Measurements from ENCODE around the gene TNFAIP8L3. TPM values are rescaled to one million over a fixed set of nuclear protein-coding genes. Genes with fewer than 3 reads are reported as not detected.

Gene TNFAIP8L3
- polyA plus RNA-seq, 2 of the 4 experiments (the other 2 are of a cell fraction) = 0.26 to 1.8 TPM

- ChIA-PET POLR2A (no interaction called here), CTCF (interaction anchor here (1.5 to 1.8 kb wide), 2 partner anchors 17 to 115 kb away, joined by 4 to 6 read pairs; no protein-coding TSS in a partner anchor)
- FAIRE-seq (no peak), ATAC-seq (no peak), DNase-seq (ENCODE audit: low read depth in 1 of 2, low spot score in 1 of 2) (no peak)
- TF ChIP-seq, protein P1, sequence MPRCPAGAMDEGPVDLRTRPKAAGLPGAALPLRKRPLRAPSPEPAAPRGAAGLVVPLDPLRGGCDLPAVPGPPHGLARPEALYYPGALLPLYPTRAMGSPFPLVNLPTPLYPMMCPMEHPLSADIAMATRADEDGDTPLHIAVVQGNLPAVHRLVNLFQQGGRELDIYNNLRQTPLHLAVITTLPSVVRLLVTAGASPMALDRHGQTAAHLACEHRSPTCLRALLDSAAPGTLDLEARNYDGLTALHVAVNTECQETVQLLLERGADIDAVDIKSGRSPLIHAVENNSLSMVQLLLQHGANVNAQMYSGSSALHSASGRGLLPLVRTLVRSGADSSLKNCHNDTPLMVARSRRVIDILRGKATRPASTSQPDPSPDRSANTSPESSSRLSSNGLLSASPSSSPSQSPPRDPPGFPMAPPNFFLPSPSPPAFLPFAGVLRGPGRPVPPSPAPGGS (IDR thresholded peaks at IDR 0.05) = no peak
- TF ChIP-seq EHMT2 (IDR thresholded peaks at IDR 0.05; ENCODE audit: low read depth) (no peak), EP300 (IDR thresholded peaks at IDR 0.05) (no peak), POLR2A (IDR thresholded peaks at IDR 0.05; ENCODE audit: low read length) (no peak), MAZ (IDR thresholded peaks at IDR 0.05; ENCODE audit: borderline replicate concordance, low read depth, low read length) (no peak), ZFP36 (IDR thresholded peaks at IDR 0.05; ENCODE audit: borderline replicate concordance, partially characterized antibody) (no peak), MAFK (IDR thresholded peaks at IDR 0.05; ENCODE audit: partially characterized antibody) (no peak), KDM5A (IDR thresholded peaks at IDR 0.05) (no peak), RNF2 (IDR thresholded peaks at IDR 0.05; ENCODE audit: borderline replicate concordance, low read depth) (no peak), POLR2AphosphoS2 (conservative IDR thresholded peaks at IDR 0.05; ENCODE audit: low read length) (no peak)
- H3K27ac ChIP-seq = no peak overlapping the region
- H3K4me1 ChIP-seq = peaks cover 15% of the 10 kb centered on the region
- WGBS (ENCODE audit: missing lambda C conversion rate) = 61% methylated on average over 2 of the region's 2 CpGs
- H3K4me2 ChIP-seq = no peak overlapping the region
- no peaks in the 10 kb centered on the region for H3K9me3 ChIP-seq
- H3K4me3 ChIP-seq = no peak overlapping the region
Measured at GRCh38 chr15:51049081-51049480, 45.6 kb downstream of the TNFAIP8L3 start.

DNA sequence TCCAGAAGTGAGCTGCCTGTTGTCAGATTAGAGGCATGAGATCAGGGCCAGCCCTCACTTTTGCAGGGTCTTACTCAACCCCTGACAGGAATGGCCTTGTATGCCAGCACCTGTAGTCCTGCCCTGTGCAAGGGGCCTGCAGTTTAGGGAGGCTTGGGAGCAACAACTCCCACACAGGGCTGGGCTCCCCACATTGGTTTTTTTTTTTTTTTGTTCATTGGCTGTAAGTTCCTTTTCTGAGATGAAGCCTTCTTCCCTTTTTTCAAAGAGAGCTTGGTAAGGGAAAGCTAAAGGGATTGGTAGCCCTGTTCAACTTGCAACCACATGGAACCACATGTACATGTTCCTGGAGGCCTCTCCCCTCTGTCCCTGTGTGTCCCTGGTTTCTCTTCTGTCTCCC is 46.4 kb downstream of the TNFAIP8L3 start:
- Histone ChIP-seq H3K4me2 (no peak overlapping the region), H3K4me1 (peaks cover 15% of the 10 kb centered on the region), H3K4me3 (no peak overlapping the region), H3K9me3 (no peaks in the 10 kb centered on the region), H3K27ac (no peak overlapping the region)
- DNase-seq (ENCODE audit: low read depth in 1 of 2, low spot score in 1 of 2) = no peak
- POLR2A ChIA-PET = no interaction called here
- TF ChIP-seq HEYL (CRISPR knock-in tag; IDR thresholded peaks at IDR 0.05) (no peak), KDM5A (IDR thresholded peaks at IDR 0.05) (no peak), FOSL2 (IDR thresholded peaks at IDR 0.05) (no peak), FOSL2 (CRISPR knock-in tag; IDR thresholded peaks at IDR 0.05) (no peak), ZNF302 (CRISPR knock-in tag; IDR thresholded peaks at IDR 0.05) (no peak), CBX8 (IDR thresholded peaks at IDR 0.05) (no peak), HDAC2 (IDR thresholded peaks at IDR 0.05) (no peak), MYC (IDR thresholded peaks at IDR 0.05; ENCODE audit: borderline replicate concordance, low read length) (no peak), RARB (CRISPR knock-in tag; IDR thresholded peaks at IDR 0.05) (no peak), RNF2 (IDR thresholded peaks at IDR 0.05; ENCODE audit: borderline replicate concordance, low read depth) (no peak), JUNB (IDR thresholded peaks at IDR 0.05) (no peak), POLR2A (IDR thresholded peaks at IDR 0.05; ENCODE audit: low read length) (no peak), MAZ (IDR thresholded peaks at IDR 0.05; ENCODE audit: borderline replicate concordance, low read depth, low read length) (no peak), E2F6 (IDR thresholded peaks at IDR 0.05; ENCODE audit: borderline replicate concordance, low read depth) (no peak), CBX2 (IDR thresholded peaks at IDR 0.05; ENCODE audit: borderline replicate concordance, low read depth) (no peak), POLR2AphosphoS2 (conservative IDR thresholded peaks at IDR 0.05; ENCODE audit: low read length) (no peak), EP300 (IDR thresholded peaks at IDR 0.05) (no peak), CEBPB (IDR thresholded peaks at IDR 0.05) (no peak), TP53 (CRISPR knock-in tag; IDR thresholded peaks at IDR 0.05) (no peak), GATA3 (IDR thresholded peaks at IDR 0.05; ENCODE audit: borderline replicate concordance) (no peak)
- TF ChIP-seq, protein P1 (IDR thresholded peaks at IDR 0.05) = no peak
- FAIRE-seq = no peak
- CTCF ChIA-PET = interaction anchor here (1.5 to 1.8 kb wide), 2 partner anchors 18 to 115 kb away, joined by 4 to 6 read pairs; no protein-coding TSS in a partner anchor
- no peak; a peak in 1 of 6 replicates for ATAC-seq
